Body of pancreas (tissue), 4 donors: ENCODE measurements around the gene USP47.

Experiments used
- POLR2A ChIP-seq, 3 donors: fragments of 450-650 bp; IDR thresholded peaks; one replicate each; pipeline ENCODE4 v1.6.1; 2016; ENCODE audit warnings: antibody characterized with exemption in 3 of 3, mild to moderate bottlenecking in 2 of 3
- TF ChIP-seq, protein P1 (sequence below), 7 experiments: fragments of 450-650 bp in 4 of 7; fragments of 200-600 bp in 3 of 7; sonication (generic) in 3 of 7; IDR thresholded peaks; one replicate each; pipeline ENCODE4 v1.5.1; 2016 to 2019; ENCODE audit warnings: antibody characterized with exemption in 7 of 7

- TF ChIP-seq, protein P1, sequence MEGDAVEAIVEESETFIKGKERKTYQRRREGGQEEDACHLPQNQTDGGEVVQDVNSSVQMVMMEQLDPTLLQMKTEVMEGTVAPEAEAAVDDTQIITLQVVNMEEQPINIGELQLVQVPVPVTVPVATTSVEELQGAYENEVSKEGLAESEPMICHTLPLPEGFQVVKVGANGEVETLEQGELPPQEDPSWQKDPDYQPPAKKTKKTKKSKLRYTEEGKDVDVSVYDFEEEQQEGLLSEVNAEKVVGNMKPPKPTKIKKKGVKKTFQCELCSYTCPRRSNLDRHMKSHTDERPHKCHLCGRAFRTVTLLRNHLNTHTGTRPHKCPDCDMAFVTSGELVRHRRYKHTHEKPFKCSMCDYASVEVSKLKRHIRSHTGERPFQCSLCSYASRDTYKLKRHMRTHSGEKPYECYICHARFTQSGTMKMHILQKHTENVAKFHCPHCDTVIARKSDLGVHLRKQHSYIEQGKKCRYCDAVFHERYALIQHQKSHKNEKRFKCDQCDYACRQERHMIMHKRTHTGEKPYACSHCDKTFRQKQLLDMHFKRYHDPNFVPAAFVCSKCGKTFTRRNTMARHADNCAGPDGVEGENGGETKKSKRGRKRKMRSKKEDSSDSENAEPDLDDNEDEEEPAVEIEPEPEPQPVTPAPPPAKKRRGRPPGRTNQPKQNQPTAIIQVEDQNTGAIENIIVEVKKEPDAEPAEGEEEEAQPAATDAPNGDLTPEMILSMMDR (IDR thresholded peaks at IDR 0.05): no peak
- TF ChIP-seq POLR2A (IDR thresholded peaks at IDR 0.05): peak in 2 of 3 donors; percentile 8 to 38
Measured at GRCh38 chr11:11843211-11843621, 1.4 kb downstream of the USP47 start.
